IMR-90 (cell line): ENCODE data around the gene MARF1. TPM values are rescaled to one million over a fixed set of nuclear protein-coding genes. Genes with fewer than 3 reads are reported as not detected.

Experiments
- ATAC-seq: fragments of 200-7000 bp; cut with Tn5 transposase; 2 replicates; pipeline ENCODE4 v1.9.1; 2020; ENCODE audit warnings: low read depth, mild to moderate bottlenecking, moderate library complexity
- BruUV-seq: library from RNA; stranded (reverse); fragments of 400-500 nt; replicated peaks from 2 replicates; lab custom pipeline; 2021; lab: Mats Ljungman, UMichigan
- CTCF ChIA-PET: fragments of 300-600 bp; formaldehyde crosslinking; extraction: SDS; loops from one replicate; lab custom pipeline; 2021; ENCODE audit warnings: antibody characterized with exemption; lab: Yijun Ruan, JAX
- POLR2A ChIA-PET: fragments of 300-600 bp; sonication (Branson Sonifier 250); formaldehyde crosslinking; loops from one replicate; lab custom pipeline; 2022; ENCODE audit warnings: antibody characterized with exemption; ENCODE audit not compliant: unreplicated experiment; lab: Charles Lee
- DNase-seq: peaks from one replicate; pipeline ENCODE4 v3.0.0; 2013
- H2AFZ ChIP-seq: replicated peaks from 2 replicates; pipeline ENCODE3; 2013; ENCODE audit warnings: low read length, mild to moderate bottlenecking; ENCODE audit not compliant: poor library complexity
- H2AK5ac ChIP-seq: 2 replicates; pipeline ENCODE4 v1.6.1; 2013; ENCODE audit warnings: low read depth, low read length, inconsistent platforms
- H2AK9ac ChIP-seq: replicated peaks from 2 replicates; pipeline ENCODE3; 2013; ENCODE audit warnings: mild to moderate bottlenecking, low read depth, low read length, moderate library complexity; ENCODE audit not compliant: poor library complexity
- H2BK120ac ChIP-seq: 2 replicates; pipeline ENCODE4 v1.6.1; 2013; ENCODE audit warnings: low read depth, low read length, inconsistent platforms
- H2BK15ac ChIP-seq: 3 replicates; pipeline ENCODE4 v1.6.1; 2013; ENCODE audit warnings: low read depth, low read length, inconsistent platforms
- H2BK20ac ChIP-seq: 2 replicates; pipeline ENCODE4 v1.6.1; 2013; ENCODE audit warnings: low read depth, mild to moderate bottlenecking, inconsistent platforms, low read length, moderate library complexity
- H2BK5ac ChIP-seq: 2 replicates; pipeline ENCODE4 v1.6.1; 2013; ENCODE audit warnings: mild to moderate bottlenecking, low read depth, low read length, inconsistent platforms; ENCODE audit not compliant: poor library complexity, severe bottlenecking
- H3K14ac ChIP-seq: replicated peaks from 2 replicates; pipeline ENCODE4 v1.6.1; 2013; ENCODE audit warnings: low read depth, low read length, inconsistent platforms
- H3K18ac ChIP-seq: 2 replicates; pipeline ENCODE4 v1.6.1; 2013; ENCODE audit warnings: low read depth, low read length, control low read depth
- H3K23ac ChIP-seq: 2 replicates; pipeline ENCODE4 v1.6.1; 2013; ENCODE audit warnings: low read depth, low read length, inconsistent platforms
- H3K27ac ChIP-seq: 2 replicates; pipeline ENCODE4 v1.5.1; 2013; ENCODE audit warnings: mild to moderate bottlenecking, control low read depth, low read length; ENCODE audit not compliant: insufficient read depth
- H3K27me3 ChIP-seq: 2 replicates; pipeline ENCODE4 v1.6.1; 2013; ENCODE audit warnings: low read length; ENCODE audit not compliant: control insufficient read depth, insufficient read depth
- H3K36me3 ChIP-seq: 2 replicates; pipeline ENCODE4 v1.6.1; 2013; ENCODE audit warnings: low read length, mixed read lengths; ENCODE audit not compliant: control insufficient read depth, insufficient read depth
- H3K4ac ChIP-seq: 2 replicates; pipeline ENCODE4 v1.6.1; 2013; ENCODE audit warnings: low read depth, low read length, inconsistent platforms
- H3K4me1 ChIP-seq: 2 replicates; pipeline ENCODE4 v1.6.1; 2013; ENCODE audit warnings: low read length, mixed read lengths; ENCODE audit not compliant: control insufficient read depth, insufficient read depth
- H3K4me2 ChIP-seq: 2 replicates; pipeline ENCODE4 v1.6.1; 2013; ENCODE audit warnings: low read depth, mild to moderate bottlenecking, control low read depth, low read length, moderate library complexity
- H3K4me3 ChIP-seq: 2 replicates; pipeline ENCODE4 v1.5.1; 2013; ENCODE audit warnings: low read depth, mild to moderate bottlenecking, control low read depth, low read length, moderate library complexity; ENCODE audit not compliant: insufficient read depth
- H3K56ac ChIP-seq: 2 replicates; pipeline ENCODE4 v1.6.1; 2013; ENCODE audit warnings: low read length, inconsistent platforms; ENCODE audit not compliant: insufficient read depth; ENCODE audit errors: extremely low read depth
- H3K79me1 ChIP-seq, 2 experiments: 2 replicates each; pipeline ENCODE4 v1.6.1; 2013; ENCODE audit warnings: low read length in 2 of 2, inconsistent platforms in 1 of 2, low read depth in 1 of 2
- H3K9ac ChIP-seq: 2 replicates; pipeline ENCODE4 v1.6.1; 2013; ENCODE audit warnings: low read depth, low read length, control low read depth
- H3K9me1 ChIP-seq: 2 replicates; pipeline ENCODE4 v1.6.1; 2013; ENCODE audit warnings: low read length, inconsistent platforms; ENCODE audit not compliant: insufficient read depth
- H3K9me3 ChIP-seq: 2 replicates; pipeline ENCODE4 v1.6.1; 2013; ENCODE audit warnings: low read length; ENCODE audit not compliant: control insufficient read depth, insufficient read depth
- H4K20me1 ChIP-seq: 2 replicates; pipeline ENCODE4 v1.6.1; 2013; ENCODE audit warnings: low read length, inconsistent platforms; ENCODE audit not compliant: insufficient read depth
- H4K5ac ChIP-seq: 2 replicates; pipeline ENCODE4 v1.6.1; 2013; ENCODE audit warnings: mild to moderate bottlenecking, low read depth, low read length, control low read depth
- H4K8ac ChIP-seq, 2 experiments: 2 replicates each; pipeline ENCODE4 v1.6.1; 2013; ENCODE audit warnings: low read depth in 2 of 2, low read length in 2 of 2, control low read depth in 1 of 2, inconsistent platforms in 1 of 2
- H4K91ac ChIP-seq: 2 replicates; pipeline ENCODE4 v1.6.1; 2013; ENCODE audit warnings: low read depth, low read length, inconsistent platforms; ENCODE audit not compliant: insufficient read depth
- BHLHE40 ChIP-seq: fragments of 150-350 bp; IDR thresholded peaks from 2 replicates; pipeline ENCODE4 v1.6.1; 2016; ENCODE audit warnings: mild to moderate bottlenecking, low read depth, low read length
- CEBPB ChIP-seq: IDR thresholded peaks from 2 replicates; pipeline ENCODE4 v1.6.1; 2012; ENCODE audit warnings: low read depth, low read length, improper control_type of control experiment
- CHD1 ChIP-seq: IDR thresholded peaks from 2 replicates; pipeline ENCODE4 v1.6.1; 2012; ENCODE audit warnings: low read depth, low read length, improper control_type of control experiment
- CTCF ChIP-seq: conservative IDR thresholded peaks from 2 replicates; pipeline ENCODE4 v1.5.1; 2012; ENCODE audit warnings: mild to moderate bottlenecking, low read depth, low read length, improper control_type of control experiment
- ELK1 ChIP-seq: fragments of 150-350 bp; IDR thresholded peaks from 2 replicates; pipeline ENCODE4 v1.6.1; 2016; ENCODE audit warnings: low read depth, mild to moderate bottlenecking, low read length, moderate library complexity, borderline replicate concordance
- MAFK ChIP-seq: IDR thresholded peaks from 2 replicates; pipeline ENCODE4 v1.6.1; 2012; ENCODE audit warnings: low read depth, low read length, improper control_type of control experiment
- MAZ ChIP-seq: IDR thresholded peaks from 2 replicates; pipeline ENCODE4 v1.6.1; 2012; ENCODE audit warnings: low read depth, mild to moderate bottlenecking, low read length, improper control_type of control experiment, moderate library complexity, borderline replicate concordance
- MXI1 ChIP-seq: IDR thresholded peaks from 2 replicates; pipeline ENCODE4 v1.6.1; 2012; ENCODE audit warnings: low read depth, mild to moderate bottlenecking, low read length, moderate library complexity, borderline replicate concordance
- NFE2L2 ChIP-seq: fragments of 150-350 bp; IDR thresholded peaks from 2 replicates; pipeline ENCODE4 v1.6.1; 2016; ENCODE audit warnings: low read depth, mild to moderate bottlenecking, low read length
- POLR2A ChIP-seq: IDR thresholded peaks from 2 replicates; pipeline ENCODE4 v1.6.1; 2012; ENCODE audit warnings: mild to moderate bottlenecking, low read depth, low read length
- RAD21 ChIP-seq: IDR thresholded peaks from 2 replicates; pipeline ENCODE4 v1.6.1; 2012; ENCODE audit warnings: low read length, improper control_type of control experiment
- RCOR1 ChIP-seq: IDR thresholded peaks from 2 replicates; pipeline ENCODE4 v1.6.1; 2012; ENCODE audit warnings: mild to moderate bottlenecking, low read length, improper control_type of control experiment; ENCODE audit not compliant: insufficient replicate concordance
- RFX5 ChIP-seq: IDR thresholded peaks from 2 replicates; pipeline ENCODE4 v1.8.0; 2012; ENCODE audit warnings: low read depth, mild to moderate bottlenecking, low read length, moderate library complexity
- SMC3 ChIP-seq: fragments of 150-350 bp; IDR thresholded peaks from 2 replicates; pipeline ENCODE4 v1.6.1; 2016; ENCODE audit warnings: low read depth, mild to moderate bottlenecking, antibody characterized with exemption, low read length, moderate library complexity
- USF2 ChIP-seq: fragments of 150-350 bp; IDR thresholded peaks from 2 replicates; pipeline ENCODE4 v1.6.1; 2017; ENCODE audit warnings: mild to moderate bottlenecking, antibody characterized with exemption, low read length, low read depth
- WGBS, 2 experiments: methylation state at CpG; one replicate each; pipeline versions ENCODE4 v1.1.5 to v1.1.7; 2013; ENCODE audit warnings: missing lambda C conversion rate in 2 of 2; ENCODE audit not compliant: insufficient read length in 1 of 2; ENCODE audit errors: extremely low coverage in 2 of 2; 5-methylcytosine and 5-hydroxymethylcytosine counted together
- dilution Hi-C: fragments of 300-500 bp; cut with HindIII; formaldehyde crosslinking; loops from one replicate; pipeline ENCODE4 v1.14.3; 2018; ENCODE audit warnings: low sequenced_read_pairs; ENCODE audit not compliant: unreplicated experiment
- in situ Hi-C: fragments of 300-500 bp; cut with MboI; formaldehyde crosslinking; loops from 3 replicates; pipeline ENCODE4 v1.14.3; 2019; ENCODE audit warnings: low sequenced_read_pairs, inconsistent platforms, mixed read lengths
- intact Hi-C: fragments of 100-400 bp; cut with micrococcal nuclease; formaldehyde crosslinking; loops from 2 replicates; pipeline ENCODE4 v1.10.0; 2022
- polyA plus RNA-seq, 3 experiments: library from polyadenylated mRNA; depleted of rRNA; stranded (reverse); fragments of >200 nt; gene quantifications; 2 replicates each; pipeline ENCODE4 v1.2.3, GENCODE V29; 2012; ENCODE audit warnings: low replicate concordance in 1 of 3
- total RNA-seq: library from RNA; depleted of rRNA; stranded (reverse); fragments of >200 nt; gene quantifications from 2 replicates; pipeline ENCODE4 v1.2.3, GENCODE V29; 2012

MARF1 gene
- total and polyA plus RNA-seq, 2 of the 4 experiments (the other 2 are of a cell fraction) = 9.0 to 12.9 TPM

- no peaks in the 10 kb centered on the region for H3K9me3 ChIP-seq
- 0 out of 2 replicates have a peak overlapping the region, but pooled peaks have one; percentile 54 for H3K18ac ChIP-seq
- H2BK15ac ChIP-seq = no peak overlapping the region
- H3K4ac ChIP-seq = no peak overlapping the region
- WGBS, 2 experiments = 0% methylated on average over 1 of the region's 7 CpGs; no CpG with 5 or more reads in 1 of the 2 experiments
- no peak overlapping the region for H3K23ac ChIP-seq
- peak overlapping the region; percentile 61; the same call in 1 of the 2 replicates for H4K5ac ChIP-seq
- peak; percentile 99 for ATAC-seq
- H3K9me1 ChIP-seq = no peaks in the 10 kb centered on the region; the same call in 1 of the 2 replicates
- peaks cover 2% of the 10 kb centered on the region; the same call in 1 of the 2 replicates for H3K4me1 ChIP-seq
- H4K8ac ChIP-seq = peak overlapping the region in 1 of 2 experiments; percentile 66; a peak in 2 of 4 replicates
- intact Hi-C loops = no loop called here
- no TSS peak for BruUV-seq
- peak overlapping the region; percentile 15; the same call in 1 of the 2 replicates for H3K14ac ChIP-seq
- H3K4me3 ChIP-seq = no peak overlapping the region
- peak overlapping the region; percentile 75 for H2BK5ac ChIP-seq
- peaks cover 13 to 53% of the 10 kb centered on the region in 2 experiments for H3K79me1 ChIP-seq
- H4K20me1 ChIP-seq = no peaks in the 10 kb centered on the region
- H2AFZ ChIP-seq = no peak overlapping the region
- peak overlapping the region; percentile 78; the same call in 1 of the 2 replicates for H3K4me2 ChIP-seq
- DNase-seq = peak; percentile 84
- no peak overlapping the region for H3K9ac ChIP-seq
- H2AK9ac ChIP-seq = no peak overlapping the region
- no peak overlapping the region; the same call in 1 of the 2 replicates for H2BK20ac ChIP-seq
- H3K56ac ChIP-seq = no peak overlapping the region; the same call in 1 of the 2 replicates
- dilution Hi-C loops = no loop called here
- in situ Hi-C loops = no loop called here
- H2AK5ac ChIP-seq = no peak overlapping the region
- peak overlapping the region; percentile 31; the same call in 1 of the 2 replicates for H2BK120ac ChIP-seq
- H3K27ac ChIP-seq = no peak overlapping the region; the same call in 1 of the 2 replicates
- no peak overlapping the region for H4K91ac ChIP-seq
- peaks cover 23% of the 10 kb centered on the region for H3K36me3 ChIP-seq
- H3K27me3 ChIP-seq = no peaks in the 10 kb centered on the region
- ChIA-PET CTCF (interaction anchor here (0.6 to 2.7 kb wide), 9 partner anchors 8 to 686 kb away, joined by 3 to 14 read pairs (median 3); no protein-coding TSS in a partner anchor), POLR2A (no interaction called here)
- peak; percentile 92 for TF ChIP-seq BHLHE40
- no peak for TF ChIP-seq CEBPB
- peak; percentile 44 for TF ChIP-seq RAD21
- 0 out of 2 replicates have a peak, but pooled peaks have one; percentile 24 for TF ChIP-seq MXI1
- peak; percentile 62 for TF ChIP-seq CTCF
- TF ChIP-seq RFX5 = no peak
- TF ChIP-seq SMC3 = peak; percentile 35; the same call in 1 of the 2 replicates
- no peak for TF ChIP-seq POLR2A
- TF ChIP-seq RCOR1 = no peak
- no peak for TF ChIP-seq CHD1
- no peak for TF ChIP-seq ELK1
- TF ChIP-seq MAFK = no peak
- TF ChIP-seq USF2 = peak; percentile 79
- no peak for TF ChIP-seq NFE2L2
- TF ChIP-seq MAZ = no peak
These were observed 39.2 kb upstream of the MARF1 start for GRCh38 chr16:15682105-15682570.
